ENCODE measurements around the gene PTOV1.

Gene PTOV1

GRCh38 chr19:49845414-49845813, 5.5 kb upstream of the PTOV1 start:
- no peak for DNase-seq

- no peak for DNase-seq
Observed at GRCh38 chr19:49846408-49846807, 4.6 kb upstream of the PTOV1 start.

- no peak for DNase-seq
Observed at GRCh38 chr19:49847731-49848696, 2.9 kb upstream of the PTOV1 start.

GRCh38 chr19:49848938-49849337, 2.0 kb upstream of the PTOV1 start:
- DNase-seq: no peak

- no peak for DNase-seq
Observed at GRCh38 chr19:49849433-49850220, 1.3 kb upstream of the PTOV1 start.

- DNase-seq: no peak
Observed at GRCh38 chr19:49850221-49850486, 805 bp upstream of the PTOV1 start.

GRCh38 chr19:49851456-49852259, 699 bp downstream of the PTOV1 start:
- DNase-seq: peak; percentile 37

- no peak for DNase-seq
Observed at GRCh38 chr19:49852631-49853126, 1.7 kb downstream of the PTOV1 start.

GRCh38 chr19:49853852-49854377, 3.0 kb downstream of the PTOV1 start:
- DNase-seq: no peak

GRCh38 chr19:49854378-49855263, 3.7 kb downstream of the PTOV1 start:
- DNase-seq: no peak

GRCh38 chr19:49855277-49855675, 4.3 kb downstream of the PTOV1 start:
- DNase-seq: no peak

GRCh38 chr19:49855676-49856573, 5.0 kb downstream of the PTOV1 start:
- no peak for DNase-seq

- DNase-seq: no peak
Observed at GRCh38 chr19:49856574-49857021, 5.6 kb downstream of the PTOV1 start.

- no peak for DNase-seq
Observed at GRCh38 chr19:49857061-49857837, 6.3 kb downstream of the PTOV1 start.

- DNase-seq: no peak
Observed at GRCh38 chr19:49857838-49858087, 6.8 kb downstream of the PTOV1 start.

- no peak for DNase-seq
Observed at GRCh38 chr19:49858088-49858985, 7.4 kb downstream of the PTOV1 start.

- DNase-seq: no peak
Observed at GRCh38 chr19:49859682-49860335, 8.8 kb downstream of the PTOV1 start.

- no peak for DNase-seq
Observed at GRCh38 chr19:49860336-49861102, 9.6 kb downstream of the PTOV1 start.

Data from activated naive CD4-positive, alpha-beta T cell treated with Interleukin-2 at 50 U/mL for 16 hours (primary cell).